SK-N-SH (cell line): ENCODE results near the gene RGL1. TPM values are rescaled to one million over a fixed set of nuclear protein-coding genes. Genes with fewer than 3 reads are reported as not detected.

Experiments
- CTCF ChIA-PET: fragments of 300-600, 350-600 bp; formaldehyde crosslinking; extraction: SDS; loops from one replicate; lab custom pipeline; 2021; lab: Yijun Ruan, JAX
- POLR2A ChIA-PET: fragments of 350-600 bp; sonication (Branson Sonifier 250); formaldehyde crosslinking; extraction: SDS; loops from one replicate; lab custom pipeline; 2020; ENCODE audit warnings: antibody characterized with exemption, inconsistent platforms; lab: Yijun Ruan, JAX
- DNase-seq: peaks from one replicate; pipeline ENCODE4 v3.0.0; 2012
- H2AFZ ChIP-seq: fragments of 200-600 bp; sonication (generic); 2 replicates; pipeline ENCODE4 v1.8.1; 2016; ENCODE audit warnings: antibody characterized with exemption, mild to moderate bottlenecking, low read depth
- H3F3A ChIP-seq: fragments of 200-600 bp; sonication (generic); replicated peaks from 2 replicates; pipeline ENCODE3; 2016; ENCODE audit warnings: antibody characterized with exemption, mild to moderate bottlenecking; ENCODE audit not compliant: insufficient read depth
- H3K27ac ChIP-seq, 2 experiments: fragments of 200-500 bp in 1 of 2; fragments of 200-600 bp in 1 of 2; sonication (Bioruptor generic) in 1 of 2; sonication (generic), shearing (Covaris generic) in 1 of 2; 2 replicates each; pipeline versions ENCODE4 v1.5.1 to v1.6.1; 2014 to 2016; ENCODE audit warnings: low read depth in 2 of 2, inconsistent platforms in 1 of 2, low read length in 1 of 2, mild to moderate bottlenecking in 1 of 2, mixed read lengths in 1 of 2
- H3K27me3 ChIP-seq: fragments of 200-600 bp; sonication (generic), shearing (Covaris generic); 2 replicates; pipeline ENCODE4 v1.6.1; 2016; ENCODE audit warnings: mixed run types; ENCODE audit not compliant: insufficient read depth
- H3K36me3 ChIP-seq, 2 experiments: fragments of 200-500 bp in 1 of 2; fragments of 200-600 bp in 1 of 2; sonication (Bioruptor generic) in 1 of 2; sonication (generic) in 1 of 2; replicated peaks in 1 of 2; 2 replicates each; pipeline versions ENCODE3 to v1.5.1; 2014 to 2016; ENCODE audit warnings: low read length in 1 of 2, mild to moderate bottlenecking in 1 of 2; ENCODE audit not compliant: insufficient read depth in 2 of 2, control insufficient read depth in 1 of 2
- H3K4me1 ChIP-seq, 2 experiments: fragments of 200-500 bp in 1 of 2; fragments of 200-600 bp in 1 of 2; sonication (Bioruptor generic) in 1 of 2; sonication (generic), shearing (Covaris generic) in 1 of 2; 2 replicates each; pipeline versions ENCODE4 v1.5.1 to v1.6.1; 2014 to 2016; ENCODE audit warnings: low read depth in 1 of 2, low read length in 1 of 2, mixed run types in 1 of 2; ENCODE audit not compliant: insufficient read depth in 2 of 2, control insufficient read depth in 1 of 2
- H3K4me2 ChIP-seq: fragments of 200-600 bp; sonication (generic), shearing (Covaris generic); 2 replicates; pipeline ENCODE4 v1.6.1; 2017; ENCODE audit warnings: mixed run types
- H3K4me3 ChIP-seq, 2 experiments: fragments of 200-500 bp in 1 of 2; fragments of 200-600 bp in 1 of 2; sonication (Bioruptor generic) in 1 of 2; sonication (generic), shearing (Covaris generic) in 1 of 2; 2 replicates each; pipeline versions ENCODE4 v1.5.1 to v1.8.1; 2014 to 2016; ENCODE audit warnings: low read depth in 2 of 2, inconsistent platforms in 1 of 2, low read length in 1 of 2, mild to moderate bottlenecking in 1 of 2, mixed read lengths in 1 of 2, moderate library complexity in 1 of 2
- H3K79me2 ChIP-seq: fragments of 200-600 bp; sonication (generic); 2 replicates; pipeline ENCODE4 v1.8.1; 2017; ENCODE audit warnings: mild to moderate bottlenecking; ENCODE audit not compliant: insufficient read depth
- H3K9ac ChIP-seq: fragments of 200-600 bp; sonication (generic); 2 replicates; pipeline ENCODE4 v1.6.1; 2017; ENCODE audit warnings: mixed run types
- H3K9me2 ChIP-seq: fragments of 200-600 bp; sonication (generic); 2 replicates; pipeline ENCODE4 v1.6.1; 2017; ENCODE audit warnings: mixed run types
- H3K9me3 ChIP-seq: fragments of 200-600 bp; sonication (generic); 2 replicates; pipeline ENCODE4 v1.6.1; 2017; ENCODE audit warnings: mixed run types, mild to moderate bottlenecking, moderate library complexity
- H4K20me1 ChIP-seq: fragments of 200-600 bp; sonication (generic); 2 replicates; pipeline ENCODE4 v1.6.1; 2017; ENCODE audit warnings: mild to moderate bottlenecking, mixed run types; ENCODE audit not compliant: insufficient read depth
- FOXM1 ChIP-seq: IDR thresholded peaks from 2 replicates; pipeline ENCODE4 v1.4.0; 2012; ENCODE audit warnings: low read depth, mild to moderate bottlenecking
- GATA2 ChIP-seq: sonication (generic); formaldehyde crosslinking; IDR thresholded peaks from 2 replicates; pipeline ENCODE4 v1.5.0; 2020; ENCODE audit warnings: mild to moderate bottlenecking, missing genetic modification reagents
- MXI1 ChIP-seq: IDR thresholded peaks from 2 replicates; pipeline ENCODE4 v1.6.1; 2012; ENCODE audit warnings: mild to moderate bottlenecking, low read depth, low read length, improper control_type of control experiment
- NFIC ChIP-seq: IDR thresholded peaks from 2 replicates; pipeline ENCODE4 v1.4.0; 2012; ENCODE audit warnings: borderline replicate concordance
- NRF1 ChIP-seq: IDR thresholded peaks from 2 replicates; pipeline ENCODE4 v1.6.1; 2012; ENCODE audit warnings: low read depth, mild to moderate bottlenecking, low read length
- RCOR1 ChIP-seq: fragments of 150-350 bp; IDR thresholded peaks from 2 replicates; pipeline ENCODE4 v1.6.1; 2017; ENCODE audit warnings: antibody characterized with exemption, low read length
- RFX5 ChIP-seq: IDR thresholded peaks from 2 replicates; pipeline ENCODE4 v1.6.1; 2012; ENCODE audit warnings: mild to moderate bottlenecking, improper control_type of control experiment, low read length
- RXRA ChIP-seq: IDR thresholded peaks from 2 replicates; pipeline ENCODE4 v1.4.0; 2012; ENCODE audit warnings: low read depth, mild to moderate bottlenecking, borderline replicate concordance
- SIN3A ChIP-seq: IDR thresholded peaks from 2 replicates; pipeline ENCODE4 v1.6.1; 2012; ENCODE audit warnings: low read depth, mild to moderate bottlenecking, low read length, moderate library complexity, borderline replicate concordance
- TCF12 ChIP-seq: IDR thresholded peaks from 2 replicates; pipeline ENCODE4 v1.4.0; 2012
- TEAD4 ChIP-seq: IDR thresholded peaks from 2 replicates; pipeline ENCODE4 v1.4.0; 2012; ENCODE audit warnings: mild to moderate bottlenecking, borderline replicate concordance; ENCODE audit not compliant: insufficient read depth
- USF1 ChIP-seq: IDR thresholded peaks from 2 replicates; pipeline ENCODE4 v1.4.0; 2012; ENCODE audit warnings: low read depth, borderline replicate concordance
- WGBS: methylation state at CpG from one replicate; pipeline ENCODE4 v1.1.6; 2017; ENCODE audit warnings: low lambda C conversion rate; 5-methylcytosine and 5-hydroxymethylcytosine counted together
- polyA plus RNA-seq, 3 experiments: library from polyadenylated mRNA; depleted of rRNA; stranded (reverse); fragments of >200 nt; gene quantifications; 2 replicates each; pipeline ENCODE4 v1.2.3, GENCODE V29; 2012
- TF ChIP-seq, protein P1 (sequence below): IDR thresholded peaks from 2 replicates; pipeline ENCODE4; 2012
- TF ChIP-seq, protein P2 (sequence below): fragments of 200-600 bp; sonication (generic); IDR thresholded peaks from 2 replicates; pipeline ENCODE4 v1.6.1; 2017; ENCODE audit warnings: antibody characterized with exemption, mild to moderate bottlenecking, moderate library complexity

The RGL1 gene
- polyA plus RNA-seq, 1 of the 3 experiments (the other 2 are of a cell fraction), result 8.3 TPM

GRCh38 chr1:183807549-183808168 lies 2.7 kb downstream of the RGL1 start:
- H3K4me1 ChIP-seq, result peaks cover 25 to 30% of the 10 kb centered on the region in 2 experiments
- CTCF ChIA-PET, result interaction anchor here (2.8 kb wide), 1 partner anchor 108 kb away, joined by 8 read pairs; no protein-coding TSS in a partner anchor
- no peak overlapping the region for H2AFZ ChIP-seq
- TF ChIP-seq TCF12 (0 out of 2 replicates have a peak, but pooled peaks have one; percentile 44), GATA2 (CRISPR knock-in tag) (no peak), RCOR1 (no peak), SIN3A (no peak)
- TF ChIP-seq, all 33 proteins: peak for 1
- no peaks in the 10 kb centered on the region for H3K27me3 ChIP-seq
- no peak overlapping the region; a peak in 1 of 4 replicates for H3K4me3 ChIP-seq
- H3K9me3 ChIP-seq, result no peaks in the 10 kb centered on the region
- no peak overlapping the region for H3K9ac ChIP-seq
- peaks cover 6 to 14% of the 10 kb centered on the region in 2 experiments for H3K36me3 ChIP-seq
- H3K27ac ChIP-seq, result peak overlapping the region; percentile 7 to 34; a peak in 2 of 4 replicates
- H4K20me1 ChIP-seq, result no peaks in the 10 kb centered on the region; the same call in 1 of the 2 replicates
- POLR2A ChIA-PET, result no interaction called here
- no peak for DNase-seq
- peaks cover 5% of the 10 kb centered on the region; the same call in 1 of the 2 replicates for H3K79me2 ChIP-seq
- H3F3A ChIP-seq, result peaks cover 24% of the 10 kb centered on the region
- WGBS, result 82% methylated on average over 2 of the region's 2 CpGs
- H3K9me2 ChIP-seq, result no peaks in the 10 kb centered on the region
- peak overlapping the region; percentile 39; the same call in 1 of the 2 replicates for H3K4me2 ChIP-seq

- no peaks in the 10 kb centered on the region for H3K9me2 ChIP-seq
- no peaks in the 10 kb centered on the region for H3K27me3 ChIP-seq
- H3K36me3 ChIP-seq, result peaks cover 5 to 14% of the 10 kb centered on the region in 2 experiments
- peaks cover 33 to 38% of the 10 kb centered on the region in 2 experiments for H3K4me1 ChIP-seq
- ChIA-PET POLR2A (no interaction called here), CTCF (interaction anchor here (2.8 kb wide), 1 partner anchor 107 kb away, joined by 8 read pairs; no protein-coding TSS in a partner anchor)
- H3K9ac ChIP-seq, result no peak overlapping the region
- WGBS, result 71% methylated on average over 2 of the region's 2 CpGs
- H3K4me3 ChIP-seq, result no peak overlapping the region
- peak overlapping the region; percentile 39; the same call in 1 of the 2 replicates for H3K4me2 ChIP-seq
- no peaks in the 10 kb centered on the region for H3K9me3 ChIP-seq
- no peaks in the 10 kb centered on the region; the same call in 1 of the 2 replicates for H4K20me1 ChIP-seq
- no peak overlapping the region for H2AFZ ChIP-seq
- TF ChIP-seq GATA2 (CRISPR knock-in tag), result no peak
- no peak for TF ChIP-seq MXI1
- TF ChIP-seq FOXM1, result no peak
- TF ChIP-seq, protein P1, sequence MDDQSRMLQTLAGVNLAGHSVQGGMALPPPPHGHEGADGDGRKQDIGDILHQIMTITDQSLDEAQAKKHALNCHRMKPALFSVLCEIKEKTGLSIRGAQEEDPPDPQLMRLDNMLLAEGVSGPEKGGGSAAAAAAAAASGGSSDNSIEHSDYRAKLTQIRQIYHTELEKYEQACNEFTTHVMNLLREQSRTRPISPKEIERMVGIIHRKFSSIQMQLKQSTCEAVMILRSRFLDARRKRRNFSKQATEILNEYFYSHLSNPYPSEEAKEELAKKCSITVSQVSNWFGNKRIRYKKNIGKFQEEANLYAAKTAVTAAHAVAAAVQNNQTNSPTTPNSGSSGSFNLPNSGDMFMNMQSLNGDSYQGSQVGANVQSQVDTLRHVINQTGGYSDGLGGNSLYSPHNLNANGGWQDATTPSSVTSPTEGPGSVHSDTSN, result no peak
- TF ChIP-seq USF1, result no peak
- TF ChIP-seq SIN3A, result no peak
- TF ChIP-seq NFIC, result no peak
- TF ChIP-seq TEAD4, result no peak
- no peak for TF ChIP-seq NRF1
- TF ChIP-seq RXRA, result no peak
- TF ChIP-seq, protein P2, sequence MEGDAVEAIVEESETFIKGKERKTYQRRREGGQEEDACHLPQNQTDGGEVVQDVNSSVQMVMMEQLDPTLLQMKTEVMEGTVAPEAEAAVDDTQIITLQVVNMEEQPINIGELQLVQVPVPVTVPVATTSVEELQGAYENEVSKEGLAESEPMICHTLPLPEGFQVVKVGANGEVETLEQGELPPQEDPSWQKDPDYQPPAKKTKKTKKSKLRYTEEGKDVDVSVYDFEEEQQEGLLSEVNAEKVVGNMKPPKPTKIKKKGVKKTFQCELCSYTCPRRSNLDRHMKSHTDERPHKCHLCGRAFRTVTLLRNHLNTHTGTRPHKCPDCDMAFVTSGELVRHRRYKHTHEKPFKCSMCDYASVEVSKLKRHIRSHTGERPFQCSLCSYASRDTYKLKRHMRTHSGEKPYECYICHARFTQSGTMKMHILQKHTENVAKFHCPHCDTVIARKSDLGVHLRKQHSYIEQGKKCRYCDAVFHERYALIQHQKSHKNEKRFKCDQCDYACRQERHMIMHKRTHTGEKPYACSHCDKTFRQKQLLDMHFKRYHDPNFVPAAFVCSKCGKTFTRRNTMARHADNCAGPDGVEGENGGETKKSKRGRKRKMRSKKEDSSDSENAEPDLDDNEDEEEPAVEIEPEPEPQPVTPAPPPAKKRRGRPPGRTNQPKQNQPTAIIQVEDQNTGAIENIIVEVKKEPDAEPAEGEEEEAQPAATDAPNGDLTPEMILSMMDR, result no peak
- no peak for TF ChIP-seq RFX5
- TF ChIP-seq, all 33 proteins: peak for 0
- H3F3A ChIP-seq, result peaks cover 18% of the 10 kb centered on the region
- peak overlapping the region; percentile 7 to 34; a peak in 1 of 4 replicates for H3K27ac ChIP-seq
- H3K79me2 ChIP-seq, result peaks cover 5% of the 10 kb centered on the region; the same call in 1 of the 2 replicates
- DNase-seq, result no peak
Observed at GRCh38 chr1:183808296-183809027, 3.5 kb downstream of the RGL1 start.
